Mucosa of descending colon (tissue), 3 donors: ENCODE results near the gene ABLIM1. TPM values are rescaled to one million over a fixed set of nuclear protein-coding genes. Genes with fewer than 3 reads are reported as not detected.

ENCODE experiments used
- ATAC-seq: fragments of 200-7000 bp; cut with Tn5 transposase; one replicate; pipeline ENCODE4 v1.9.1; 2020; ENCODE audit warnings: mild to moderate bottlenecking, moderate library complexity
- DNase-seq, 3 donors: peaks; one replicate each; pipeline ENCODE4 v3.0.0-alpha.2; 2020
- H3K36me3 ChIP-seq: fragments of 200-600 bp; one replicate; pipeline ENCODE4 v1.8.0; 2021; ENCODE audit warnings: low read depth, mild to moderate bottlenecking
- H3K4me1 ChIP-seq: fragments of 200-600 bp; one replicate; pipeline ENCODE4 v1.8.0; 2021; ENCODE audit warnings: low read depth, mild to moderate bottlenecking
- H3K4me3 ChIP-seq: fragments of 200-600 bp; one replicate; pipeline ENCODE4 v1.8.0; 2021; ENCODE audit warnings: mild to moderate bottlenecking
- H3K9me3 ChIP-seq: fragments of 200-600 bp; one replicate; pipeline ENCODE4 v1.8.0; 2021; ENCODE audit warnings: mild to moderate bottlenecking
- intact Hi-C, 2 donors: fragments of 100-400 bp; cut with DNase I in 1 of 2; cut with micrococcal nuclease in 1 of 2; formaldehyde crosslinking; loops; one replicate each; pipeline versions ENCODE4 v1.11.0 to v1.11.1; 2022; cut with DNase I, micrococcal nuclease
- total RNA-seq, 3 donors: library from RNA; stranded (reverse); fragmentation: NEBNext Ultra II Directional in 2 of 3; extraction: Animal tissue kit (Norgen Biotek cat#: 25700) in 2 of 3; gene quantifications; one replicate each; pipeline versions ENCODE4 v1.2.1 to v1.2.4, GENCODE V29; 2021 to 2023
- TF ChIP-seq, protein P1 (sequence below): fragments of 200-600 bp; IDR thresholded peaks from one replicate; pipeline ENCODE4 v1.8.0; 2022; ENCODE audit warnings: antibody characterized with exemption, mild to moderate bottlenecking
- donor health status: DM: no; HTN: no; CAD: no; lungs with moderate emphysema.
- donor health status: DM: no; HTN: no; CAD: no.
- donor health status: DM: no; HTN: yes; CAD: no.

ABLIM1 gene
- total RNA-seq, 3 donors from 2014 or later: 67.1 to 122 (median 103) TPM

DNA sequence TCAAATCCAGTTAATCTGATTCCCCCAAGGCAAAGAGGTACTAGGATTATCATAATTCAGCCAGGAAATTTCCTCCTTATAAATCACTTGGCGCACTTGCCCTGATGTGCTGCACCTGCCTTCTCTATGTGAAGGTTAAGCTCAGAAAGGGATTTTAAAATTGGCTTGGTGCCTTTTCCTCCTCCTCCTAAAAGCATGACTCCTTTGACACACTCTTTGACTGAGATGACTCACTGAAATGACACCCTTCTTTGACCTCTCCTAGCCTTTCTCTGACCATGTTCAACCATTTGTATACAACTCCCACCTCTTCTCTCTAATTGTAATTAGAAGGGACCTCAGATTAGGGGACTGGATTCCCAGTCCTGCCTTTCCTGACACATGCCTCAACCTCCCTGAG, 46.5 kb downstream of the ABLIM1 start:
- H3K9me3 ChIP-seq: no peaks in the 10 kb centered on the region
- peaks cover 32% of the 10 kb centered on the region for H3K4me1 ChIP-seq
- ATAC-seq: peak; percentile 37
- no peaks in the 10 kb centered on the region for H3K36me3 ChIP-seq
- TF ChIP-seq, protein P1, sequence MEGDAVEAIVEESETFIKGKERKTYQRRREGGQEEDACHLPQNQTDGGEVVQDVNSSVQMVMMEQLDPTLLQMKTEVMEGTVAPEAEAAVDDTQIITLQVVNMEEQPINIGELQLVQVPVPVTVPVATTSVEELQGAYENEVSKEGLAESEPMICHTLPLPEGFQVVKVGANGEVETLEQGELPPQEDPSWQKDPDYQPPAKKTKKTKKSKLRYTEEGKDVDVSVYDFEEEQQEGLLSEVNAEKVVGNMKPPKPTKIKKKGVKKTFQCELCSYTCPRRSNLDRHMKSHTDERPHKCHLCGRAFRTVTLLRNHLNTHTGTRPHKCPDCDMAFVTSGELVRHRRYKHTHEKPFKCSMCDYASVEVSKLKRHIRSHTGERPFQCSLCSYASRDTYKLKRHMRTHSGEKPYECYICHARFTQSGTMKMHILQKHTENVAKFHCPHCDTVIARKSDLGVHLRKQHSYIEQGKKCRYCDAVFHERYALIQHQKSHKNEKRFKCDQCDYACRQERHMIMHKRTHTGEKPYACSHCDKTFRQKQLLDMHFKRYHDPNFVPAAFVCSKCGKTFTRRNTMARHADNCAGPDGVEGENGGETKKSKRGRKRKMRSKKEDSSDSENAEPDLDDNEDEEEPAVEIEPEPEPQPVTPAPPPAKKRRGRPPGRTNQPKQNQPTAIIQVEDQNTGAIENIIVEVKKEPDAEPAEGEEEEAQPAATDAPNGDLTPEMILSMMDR: no peak
- no peak overlapping the region for H3K4me3 ChIP-seq
- intact Hi-C loops: no loop called here
- no peak for DNase-seq

DNA sequence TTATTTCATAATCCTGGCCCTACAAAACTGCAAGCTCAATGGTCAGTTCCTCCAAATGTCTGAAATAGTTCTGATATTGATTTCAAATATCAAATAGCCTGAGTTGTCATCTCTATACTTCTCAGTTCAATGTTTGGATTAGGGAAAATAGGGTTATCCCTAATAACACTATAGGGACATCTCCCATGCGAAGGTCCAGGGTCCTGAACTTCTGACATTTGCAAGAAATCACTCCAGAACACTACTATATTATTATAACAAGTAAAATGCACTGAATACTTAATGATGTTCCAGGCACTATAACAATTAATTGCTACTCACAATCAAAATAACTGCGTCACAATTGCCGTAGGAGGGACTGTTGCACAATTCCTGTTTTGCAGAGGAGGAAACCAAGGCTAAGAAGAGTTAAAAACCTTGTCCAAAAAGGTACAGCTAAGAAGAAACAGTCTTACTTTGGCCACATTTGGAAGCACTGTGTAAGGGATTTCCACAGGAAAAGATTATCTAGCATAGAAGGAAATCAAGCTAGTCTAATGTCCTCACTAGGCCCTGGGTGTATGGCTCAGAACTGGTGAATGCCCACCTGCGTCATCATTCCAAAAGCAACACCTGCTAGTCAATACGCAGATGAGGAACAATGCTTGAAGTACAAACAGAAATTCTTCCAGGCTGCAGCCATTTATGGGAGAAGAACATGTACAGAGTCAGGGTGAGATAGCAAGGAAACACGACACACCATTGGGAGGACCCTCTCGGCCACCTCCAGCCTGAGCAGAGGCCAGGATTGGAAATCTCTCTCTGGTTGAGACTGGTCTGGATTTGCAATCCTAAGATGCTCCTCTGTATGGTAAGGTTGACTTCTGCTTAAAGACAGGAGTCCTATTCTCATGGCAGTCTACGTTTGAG, 48.3 kb downstream of the ABLIM1 start:
- H3K4me1 ChIP-seq: peaks cover 24% of the 10 kb centered on the region
- H3K9me3 ChIP-seq: no peaks in the 10 kb centered on the region
- intact Hi-C loops: no loop called here
- H3K4me3 ChIP-seq: no peak overlapping the region
- no peak for ATAC-seq
- TF ChIP-seq, protein P1: no peak
- DNase-seq: no peak
- no peaks in the 10 kb centered on the region for H3K36me3 ChIP-seq

DNA sequence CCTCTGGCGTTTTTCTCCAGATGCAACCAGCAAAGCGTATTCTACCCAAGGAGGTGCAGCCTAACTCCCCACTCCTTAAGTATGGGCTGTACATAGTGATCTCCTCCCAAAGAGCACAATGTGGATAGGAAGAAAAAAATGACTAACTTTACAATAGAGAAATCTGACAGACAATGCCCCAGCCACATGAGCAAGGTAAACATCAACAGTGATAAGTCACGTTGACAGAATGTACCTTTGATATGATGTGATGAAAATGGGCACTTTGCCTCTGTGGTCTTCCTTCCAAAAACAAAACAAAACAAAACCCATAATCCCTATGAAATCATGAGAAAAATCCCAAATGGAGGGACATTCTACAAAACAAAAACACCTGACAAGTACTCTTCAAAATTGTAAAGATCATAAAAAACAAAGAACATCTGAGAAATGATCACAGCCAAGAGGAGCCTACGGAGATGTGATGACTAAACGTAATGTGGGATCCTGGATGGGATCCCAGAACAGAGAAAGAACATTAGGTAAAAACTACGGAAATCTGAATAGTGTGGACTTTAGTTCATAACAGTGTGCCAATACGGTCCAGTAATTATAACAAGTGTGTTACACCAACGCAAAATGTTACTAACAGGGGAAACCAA, 50.6 kb downstream of the ABLIM1 start:
- DNase-seq (no peak), ATAC-seq (no peak)
- H3K9me3 ChIP-seq: no peaks in the 10 kb centered on the region
- intact Hi-C loops: no loop called here
- TF ChIP-seq, protein P1: no peak
- H3K36me3 ChIP-seq: no peaks in the 10 kb centered on the region
- H3K4me1 ChIP-seq: peaks cover 14% of the 10 kb centered on the region
- no peak overlapping the region for H3K4me3 ChIP-seq

GRCh38 chr10:114605155-114605797, 52.8 kb downstream of the ABLIM1 start:
- Histone ChIP-seq H3K4me3 (no peak overlapping the region), H3K36me3 (no peaks in the 10 kb centered on the region), H3K9me3 (no peaks in the 10 kb centered on the region), H3K4me1 (peaks cover 8% of the 10 kb centered on the region)
- intact Hi-C loops: no loop called here
- TF ChIP-seq, protein P1: no peak
- ATAC-seq (peak; percentile 70), DNase-seq (no peak)

GRCh38 chr10:114604357-114605130, 53.5 kb downstream of the ABLIM1 start:
- TF ChIP-seq, protein P1: no peak
- DNase-seq (no peak), ATAC-seq (no peak)
- H3K4me3 ChIP-seq: no peak overlapping the region
- H3K4me1 ChIP-seq: peaks cover 8% of the 10 kb centered on the region
- no peaks in the 10 kb centered on the region for H3K36me3 ChIP-seq
- intact Hi-C loops: no loop called here
- H3K9me3 ChIP-seq: no peaks in the 10 kb centered on the region
